Stimulated activated CD8-positive, alpha-beta memory T cell treated with anti-CD3 and anti-CD28 coated beads, Interleukin-12 subunit alpha, Interleukin-12 subunit beta, amount 100 ng/mL, for 24 hours (primary cell): Measurements from ENCODE around the gene IFNAR2.
"Not testable (repeated sequence)": the region's sequence is repeated elsewhere in the genome, so short reads cannot be mapped to it uniquely, and the experiment has no call there.

Experiments used
- DNase-seq: peaks from one replicate; pipeline ENCODE4 v3.0.0-alpha.2; 2020; ENCODE audit errors: extremely low read depth

Gene IFNAR2

DNA sequence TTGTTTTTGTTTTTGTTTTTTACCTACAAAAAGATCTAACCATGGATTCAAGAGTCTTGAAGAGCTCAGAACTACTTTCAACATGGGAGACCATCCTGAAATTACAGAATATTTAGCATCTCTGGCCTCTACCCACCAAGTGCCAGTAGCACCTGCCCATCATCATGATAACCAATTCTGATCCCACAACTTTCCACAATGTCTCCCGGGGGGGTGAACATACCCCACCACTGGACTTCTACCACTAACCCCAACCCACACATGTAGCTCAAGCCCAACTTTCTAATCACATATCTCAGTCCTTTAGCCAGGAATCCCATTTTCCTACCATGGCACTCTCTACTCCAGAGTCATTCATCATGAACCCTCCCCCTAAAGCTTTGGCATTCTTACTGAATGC lies 15.7 kb upstream of the IFNAR2 start:
- no peak for DNase-seq

DNA sequence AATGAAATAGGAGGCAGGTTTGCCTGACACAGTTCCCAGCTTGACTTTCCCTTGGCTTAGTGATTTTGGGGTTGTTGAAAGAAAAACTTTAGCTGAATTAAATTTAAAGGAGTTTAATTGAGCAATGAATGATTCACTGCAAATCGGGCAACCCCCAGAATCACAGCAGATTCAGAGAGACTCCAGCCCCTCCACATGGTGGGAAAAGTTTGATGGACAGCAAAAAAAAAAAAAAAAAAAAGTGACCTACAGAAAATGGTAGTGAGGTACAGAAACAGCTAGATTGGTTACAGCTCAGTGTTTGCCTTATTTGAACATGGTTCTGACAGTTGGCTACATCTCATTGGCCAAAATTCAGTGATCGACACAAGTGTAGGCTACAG lies 12.6 kb upstream of the IFNAR2 start:
- DNase-seq: no peak

DNA sequence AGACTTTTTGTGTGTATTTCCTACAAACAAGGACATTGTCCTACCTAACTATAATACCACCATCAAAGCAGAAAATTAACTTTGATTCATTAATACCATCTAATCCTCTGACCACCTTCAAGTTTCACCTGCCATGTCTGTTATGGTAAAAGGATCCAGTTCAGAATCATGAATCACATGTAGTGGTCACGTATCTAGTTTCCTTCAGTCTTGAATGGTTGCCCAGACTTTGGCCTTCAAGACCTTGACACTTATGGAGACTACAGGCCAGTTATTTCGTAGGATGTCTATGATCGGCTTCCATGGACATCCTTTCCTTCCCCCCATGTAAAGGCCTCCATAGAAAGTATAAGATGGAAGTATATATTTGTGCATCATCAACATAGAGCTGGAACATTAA lies 10.4 kb upstream of the IFNAR2 start:
- DNase-seq: no peak

DNA sequence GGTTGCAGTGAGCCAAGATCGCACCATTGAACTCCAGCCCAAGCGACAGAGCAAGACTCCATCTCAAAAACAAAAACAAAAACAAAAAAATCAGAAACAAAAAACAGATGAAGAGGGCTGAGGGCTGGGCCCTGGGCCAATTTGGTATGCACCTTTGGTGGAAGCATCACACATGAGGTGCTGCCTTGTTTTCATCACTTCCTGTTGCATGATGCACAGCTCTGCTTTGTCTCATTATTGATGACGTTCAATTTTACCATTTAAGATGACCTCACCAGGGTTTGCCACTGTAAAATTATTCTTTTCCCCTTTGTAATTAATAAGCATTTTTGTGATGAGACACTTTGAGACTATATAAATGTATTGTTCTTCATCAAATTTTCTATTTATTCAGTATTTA lies 9.8 kb upstream of the IFNAR2 start:
- DNase-seq: no peak

DNA sequence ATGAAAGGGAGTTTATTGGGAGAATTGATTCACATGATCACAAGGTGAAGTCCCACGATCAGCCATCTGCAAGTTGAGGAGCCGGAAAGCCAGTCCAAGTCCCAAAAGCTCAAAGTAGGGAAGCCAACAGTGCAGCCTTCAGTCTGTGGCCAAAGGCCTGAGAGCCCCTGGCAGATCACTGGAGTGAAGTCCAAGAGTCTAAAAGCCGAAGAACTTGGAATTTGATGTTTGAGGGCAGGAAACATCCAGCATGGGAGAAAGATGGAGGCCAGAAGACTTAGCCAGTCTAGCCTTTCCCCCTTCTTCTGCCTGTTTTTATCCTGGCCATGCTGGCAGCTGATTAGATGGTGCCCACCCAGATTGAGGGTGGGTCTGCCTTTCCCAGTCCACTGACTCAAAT lies 4.4 kb upstream of the IFNAR2 start:
- not testable (repeated sequence) for DNase-seq

DNA sequence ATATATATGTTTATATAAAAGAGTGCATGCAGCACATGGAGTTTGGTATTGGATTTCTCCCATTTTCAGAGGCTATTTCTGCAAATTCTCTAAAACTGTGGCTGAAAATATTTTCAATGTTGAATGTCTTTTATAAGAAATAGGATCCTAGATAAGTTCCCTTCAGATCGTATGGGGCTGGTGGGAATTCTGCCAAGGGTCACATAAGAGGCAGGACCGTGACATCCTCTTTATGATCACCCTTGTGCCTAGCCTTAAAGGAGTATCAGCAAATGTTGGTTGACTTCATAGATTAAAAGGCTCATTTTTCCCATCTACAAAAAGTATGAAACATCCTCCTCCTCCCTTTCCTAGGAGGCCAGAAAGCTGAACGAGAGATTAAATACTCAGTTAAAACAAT lies 1.3 kb upstream of the IFNAR2 start:
- no peak for DNase-seq

DNA sequence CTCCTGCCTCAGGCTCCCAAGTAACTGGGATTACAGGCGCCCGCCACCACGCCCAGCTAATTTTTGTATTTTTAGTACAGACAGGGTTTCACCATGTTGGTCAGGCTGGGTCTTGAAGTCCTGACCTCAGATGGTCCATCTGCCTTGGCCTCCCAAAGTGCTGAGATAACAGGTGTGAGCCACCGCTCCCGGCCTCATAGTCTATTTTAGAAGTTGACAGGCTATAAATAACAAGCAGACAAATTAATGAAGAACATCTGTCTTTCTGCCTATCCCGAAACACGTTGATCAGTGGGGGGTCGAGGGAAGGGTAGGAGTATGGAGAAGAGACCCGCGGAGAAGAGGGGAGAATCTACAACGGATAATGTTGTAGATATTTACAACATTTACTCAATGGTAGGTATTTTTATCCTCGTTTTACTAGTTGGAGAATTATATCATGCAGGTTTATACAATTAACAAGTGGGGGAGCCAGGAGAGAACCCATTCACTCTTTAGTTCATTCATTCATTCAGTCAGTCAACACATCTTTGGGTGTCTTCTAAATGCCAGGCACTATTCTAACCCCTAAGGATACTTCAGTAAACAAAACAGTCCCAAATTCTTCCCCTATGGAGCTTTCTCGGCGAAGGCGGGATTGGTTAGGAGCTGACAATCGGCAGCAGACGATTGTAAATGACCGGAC lies 497 bp upstream of the IFNAR2 start:
- no peak for DNase-seq

DNA sequence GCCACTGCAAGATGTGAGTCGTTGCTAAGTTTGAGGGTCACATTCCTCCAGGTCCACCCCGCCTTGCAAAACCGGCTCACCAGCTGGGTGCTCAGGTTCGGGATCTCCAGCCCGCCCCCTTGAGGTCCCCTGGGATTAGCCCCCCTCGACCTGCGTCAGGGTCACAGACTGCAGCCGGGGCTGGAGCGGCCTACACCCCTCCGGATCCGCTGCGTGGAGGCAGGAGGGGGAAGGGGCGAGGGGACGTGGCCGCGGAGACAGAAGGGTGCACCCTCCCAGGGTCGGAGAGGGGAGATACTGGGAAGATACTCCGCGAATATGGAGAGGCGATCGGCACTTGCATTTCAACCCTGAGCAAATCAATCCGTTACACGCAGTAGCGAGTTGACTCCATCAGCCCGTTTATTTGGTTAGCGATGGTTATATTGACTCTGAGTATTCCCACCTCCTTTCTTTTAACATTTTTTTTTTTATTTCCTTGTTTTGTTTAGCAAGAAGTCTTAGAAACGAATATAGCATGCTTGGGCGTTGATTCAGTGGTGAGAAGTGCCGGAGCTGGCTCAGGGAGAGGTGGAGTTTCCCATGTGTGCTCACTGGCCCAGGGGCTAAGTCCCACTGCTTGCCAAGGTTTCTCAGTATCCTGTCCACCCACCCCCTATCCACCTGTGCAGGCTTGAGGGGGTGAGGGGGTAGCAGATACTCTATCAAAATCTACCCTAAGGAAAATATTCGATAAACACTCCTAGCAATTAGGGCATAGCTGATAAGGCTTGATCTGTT lies 997 bp downstream of the IFNAR2 start:
- no peak for DNase-seq

DNA sequence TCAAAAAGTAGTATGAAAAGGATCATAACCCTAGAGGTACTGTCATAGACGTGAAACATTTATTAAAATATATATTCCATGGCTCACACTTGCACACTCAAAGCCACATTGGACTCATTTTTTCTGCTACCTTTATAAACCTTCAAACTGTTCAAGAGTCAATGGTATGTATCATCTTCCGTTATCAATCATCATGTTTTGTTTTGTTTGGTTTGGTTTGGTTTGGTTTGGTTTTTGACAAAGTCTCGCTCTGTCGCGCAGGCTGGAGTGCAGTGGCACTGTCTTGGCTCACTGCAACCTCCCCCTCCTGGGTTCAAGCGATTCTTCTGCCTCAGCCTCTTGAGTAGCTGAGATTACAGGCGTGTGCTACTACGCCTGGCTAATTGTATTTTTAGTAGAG lies 1.8 kb downstream of the IFNAR2 start:
- DNase-seq: no peak

DNA sequence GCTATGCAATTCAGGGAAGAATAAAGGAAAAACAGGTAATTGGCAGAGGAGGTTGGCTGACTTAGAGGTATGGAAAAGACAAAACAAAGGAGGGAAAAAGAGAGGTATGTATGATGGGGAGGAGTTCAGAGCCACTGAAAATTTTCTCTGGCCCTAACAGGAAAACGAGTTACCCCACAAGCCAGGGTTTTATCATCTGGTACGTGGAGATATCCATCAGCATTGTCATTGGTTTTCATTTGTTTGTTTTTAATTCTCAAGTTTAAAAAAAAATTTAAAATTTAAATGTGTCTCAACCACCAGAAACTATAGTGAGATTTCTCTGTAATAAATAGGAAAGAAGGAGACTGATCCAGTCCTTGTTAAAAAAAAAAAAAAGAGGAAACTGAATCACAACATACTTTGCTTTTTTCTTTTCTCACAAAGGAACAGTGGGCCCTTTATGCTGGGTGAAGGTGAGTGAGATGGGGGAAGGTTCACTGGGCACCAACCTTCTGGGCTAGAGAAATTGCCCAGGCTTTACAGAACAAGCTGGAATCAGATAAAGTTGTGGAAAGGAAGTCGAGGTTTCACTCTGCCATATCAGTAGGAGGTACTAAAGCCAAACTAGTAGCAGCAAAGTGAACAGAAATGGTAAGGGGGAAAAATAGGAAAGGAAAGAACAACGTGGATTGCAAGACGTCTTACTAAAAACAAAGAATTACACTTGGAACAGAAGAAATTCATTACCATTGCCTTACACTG lies 2.7 kb downstream of the IFNAR2 start:
- DNase-seq: no peak

DNA sequence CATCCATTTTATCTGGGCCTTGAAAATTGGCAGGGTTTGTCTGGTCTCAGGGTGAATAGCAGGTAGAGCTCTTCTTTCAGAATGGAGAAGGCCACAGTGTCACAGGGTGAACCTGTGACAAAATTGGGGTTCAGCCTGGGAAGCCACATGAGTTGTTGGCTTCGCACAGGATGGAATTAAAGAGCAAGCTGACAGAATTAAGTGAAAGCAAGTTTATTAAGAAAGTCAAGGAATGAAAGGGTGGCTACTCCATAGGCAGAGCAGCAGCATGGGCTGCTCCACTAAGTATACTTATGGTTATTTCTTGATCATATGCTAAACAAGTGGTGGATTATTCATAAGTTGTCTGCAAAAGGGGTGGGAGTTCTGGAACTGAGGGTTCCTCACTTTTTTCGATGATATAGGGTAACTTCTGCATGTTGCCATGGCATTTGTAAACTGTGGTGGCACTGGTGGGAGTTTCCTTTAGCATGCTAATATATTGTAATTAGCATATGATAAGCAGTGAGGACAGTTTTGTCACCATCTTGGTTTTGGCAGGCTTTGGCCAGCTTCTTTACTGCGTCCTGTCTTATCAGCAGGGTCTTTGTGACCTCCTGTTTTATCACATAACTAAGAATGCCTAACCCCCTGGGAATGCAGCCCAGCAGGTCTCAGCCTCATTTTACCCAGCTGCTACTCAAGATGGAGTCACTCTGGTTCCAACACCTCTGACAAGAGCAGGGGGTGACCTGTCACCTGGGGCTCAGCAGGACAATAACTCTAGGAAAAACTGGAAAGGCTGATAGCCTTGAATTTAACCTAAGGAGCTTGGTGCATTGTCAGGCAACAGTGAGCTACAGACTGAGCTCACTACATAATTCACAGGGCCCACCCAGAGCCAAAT lies 5.1 kb downstream of the IFNAR2 start:
- no peak for DNase-seq

DNA sequence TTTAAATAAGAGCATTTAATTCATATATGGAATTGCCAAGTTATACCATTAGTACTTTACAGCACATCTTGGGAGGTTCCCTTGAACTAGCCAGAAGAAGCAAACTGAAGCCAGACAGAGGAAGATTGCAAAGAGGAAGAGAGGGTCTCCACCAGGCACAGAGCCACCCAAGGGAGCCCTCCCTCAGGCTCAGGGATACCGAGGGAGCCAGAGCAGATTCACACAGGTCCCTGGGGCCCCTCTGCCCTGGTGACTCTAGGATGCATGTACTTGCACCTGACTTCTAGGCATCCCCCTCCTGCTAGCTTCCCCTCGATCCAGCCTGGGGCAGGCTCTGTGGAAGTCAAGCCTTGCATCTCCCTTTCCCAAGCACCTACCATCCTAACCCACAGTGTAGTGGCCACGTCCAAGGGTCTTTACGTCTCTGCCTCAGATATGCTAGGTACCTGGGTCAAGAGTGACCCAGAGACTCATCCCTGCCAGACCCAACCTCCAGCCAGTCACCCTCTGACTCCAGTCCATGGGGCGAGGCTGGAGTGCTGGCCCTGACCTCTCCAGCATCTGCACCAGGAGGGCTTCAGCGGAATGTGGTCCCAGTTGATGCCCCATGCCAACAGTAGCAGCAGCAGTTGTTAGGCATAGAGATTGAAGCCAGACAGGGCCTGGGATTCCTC lies 6.4 kb downstream of the IFNAR2 start:
- DNase-seq: no peak

DNA sequence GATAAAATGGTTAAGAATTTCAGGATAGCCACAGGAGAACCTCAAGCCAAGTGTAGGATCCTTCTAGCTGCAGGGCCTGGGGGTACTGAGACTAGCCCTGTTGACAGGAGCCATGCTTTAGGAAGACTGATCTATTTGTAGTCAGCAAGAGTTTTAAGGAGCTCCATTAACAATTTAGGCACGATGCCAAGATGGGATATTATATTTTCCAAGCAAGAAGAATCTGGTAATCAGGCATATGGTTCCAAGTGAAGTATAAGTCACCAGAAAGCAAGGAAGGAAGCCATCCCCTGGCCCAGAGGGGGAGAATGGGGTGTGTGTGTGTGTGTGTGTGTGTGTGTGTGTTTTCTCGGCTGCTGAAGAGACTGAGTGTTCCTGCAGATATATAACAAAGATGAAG lies 7.0 kb downstream of the IFNAR2 start:
- no peak for DNase-seq

DNA sequence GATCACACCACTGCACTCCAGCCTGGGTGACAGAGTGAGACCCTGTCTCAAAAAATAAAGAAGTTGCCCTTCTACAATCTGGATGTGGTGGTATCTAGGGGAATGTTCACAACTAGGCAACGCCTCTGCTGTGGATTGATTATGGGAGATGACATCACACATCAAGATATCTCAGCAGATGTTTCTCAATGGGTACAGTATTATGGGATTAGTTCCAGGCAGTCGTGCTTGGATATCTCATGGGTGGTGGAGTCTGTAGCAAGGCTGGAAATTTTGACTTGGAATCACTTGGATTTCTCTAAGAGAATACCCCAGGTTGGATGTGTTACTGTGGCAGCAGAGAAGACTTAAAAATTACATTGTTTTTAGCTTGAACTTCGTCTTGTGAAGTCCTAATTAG lies 7.7 kb downstream of the IFNAR2 start:
- DNase-seq: no peak

DNA sequence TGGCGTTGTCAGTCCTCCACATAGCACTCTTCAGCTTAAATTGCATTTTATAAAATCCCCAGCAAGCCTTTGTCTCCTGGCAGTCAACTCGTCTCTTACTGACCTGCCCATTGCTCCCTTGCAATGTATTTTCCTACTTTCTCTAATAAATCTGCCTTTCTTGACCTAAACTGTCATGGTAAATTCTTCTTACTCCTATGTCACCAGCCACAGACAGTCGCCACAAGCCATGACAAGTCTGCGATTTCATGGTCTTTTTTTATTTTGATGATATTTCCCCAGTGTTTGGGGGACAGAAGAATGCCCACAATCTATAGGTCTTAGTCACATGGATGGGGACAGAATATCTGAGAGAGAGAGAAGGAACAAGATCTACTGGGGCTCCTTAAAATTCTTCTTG lies 8.4 kb downstream of the IFNAR2 start:
- DNase-seq: no peak

DNA sequence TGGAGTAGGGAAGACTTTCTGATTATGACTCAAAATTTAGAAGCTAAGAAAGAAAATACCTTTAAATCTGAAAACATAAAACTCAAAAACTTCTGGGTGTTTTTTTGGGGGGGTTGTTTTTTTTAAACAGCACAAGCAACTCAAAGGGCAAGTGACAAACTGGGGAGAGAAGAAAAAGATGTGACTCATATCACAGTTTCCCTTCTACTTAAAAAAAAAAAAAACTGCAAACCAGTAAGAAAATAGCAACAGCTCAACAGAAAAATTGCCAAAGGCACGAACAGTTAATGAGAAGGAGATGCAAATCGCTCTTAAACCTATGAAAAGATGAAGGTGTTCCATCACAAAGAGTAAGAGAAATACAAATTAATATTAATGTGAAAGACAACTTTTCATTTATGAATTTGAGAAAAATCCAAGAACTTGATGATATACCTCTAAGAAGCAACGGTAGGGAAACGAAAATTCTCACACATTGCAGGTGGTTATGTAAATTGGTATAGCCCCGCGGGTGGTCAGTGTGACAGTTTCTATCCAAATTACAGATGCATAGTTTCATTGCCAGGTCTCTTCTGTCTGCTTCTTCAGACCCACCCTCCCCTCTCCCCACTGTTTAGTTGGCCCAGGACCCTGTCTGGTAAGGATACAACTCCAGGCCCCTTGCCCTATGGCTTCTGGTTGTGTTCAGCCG lies 9.0 kb downstream of the IFNAR2 start:
- no peak for DNase-seq

DNA sequence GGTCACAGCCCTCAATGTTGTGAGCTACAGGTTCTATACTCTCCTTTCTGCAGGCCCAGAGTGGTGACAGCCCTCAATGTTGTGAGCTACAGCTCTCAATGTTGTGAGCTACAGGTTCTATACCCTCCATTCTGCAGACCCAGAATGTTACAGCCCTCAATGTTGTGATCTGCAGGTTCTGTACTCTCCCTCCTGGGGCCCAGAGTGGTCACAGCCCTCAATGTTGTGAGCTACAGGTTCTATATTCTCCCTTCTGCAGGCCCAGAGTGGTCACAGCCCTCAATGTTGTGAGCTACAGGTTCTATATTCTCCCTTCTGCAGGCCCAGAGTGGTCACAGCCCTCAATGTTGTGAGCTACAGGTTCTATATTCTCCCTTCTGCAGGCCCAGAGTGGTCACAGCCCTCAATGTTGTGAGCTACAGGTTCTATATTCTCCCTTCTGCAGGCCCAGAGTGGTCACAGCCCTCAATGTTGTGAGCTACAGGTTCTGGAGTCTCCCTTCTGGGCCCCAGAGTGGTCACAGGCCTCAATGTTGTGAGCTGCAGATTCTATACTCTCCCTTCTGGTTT lies 9.9 kb downstream of the IFNAR2 start:
- DNase-seq: not testable (repeated sequence)

DNA sequence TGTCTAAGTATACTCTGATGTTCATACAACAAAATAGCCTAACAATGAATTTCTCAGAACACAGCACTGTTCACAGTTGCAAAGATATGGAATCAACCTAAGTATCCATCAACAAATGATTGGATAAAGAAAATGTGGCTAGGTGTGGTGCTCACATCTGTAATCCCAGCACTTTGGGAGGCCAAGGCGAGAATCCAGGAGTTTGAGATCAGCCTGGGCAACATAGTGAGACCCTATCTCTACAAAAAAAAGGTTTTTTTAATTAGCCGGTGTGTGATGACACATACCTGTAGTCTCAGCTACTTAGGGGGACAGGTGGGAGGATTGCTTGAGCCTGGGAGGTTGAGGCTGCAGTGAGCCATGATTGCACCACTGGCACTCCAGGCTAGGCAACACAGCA lies 10.7 kb downstream of the IFNAR2 start:
- DNase-seq: no peak

DNA sequence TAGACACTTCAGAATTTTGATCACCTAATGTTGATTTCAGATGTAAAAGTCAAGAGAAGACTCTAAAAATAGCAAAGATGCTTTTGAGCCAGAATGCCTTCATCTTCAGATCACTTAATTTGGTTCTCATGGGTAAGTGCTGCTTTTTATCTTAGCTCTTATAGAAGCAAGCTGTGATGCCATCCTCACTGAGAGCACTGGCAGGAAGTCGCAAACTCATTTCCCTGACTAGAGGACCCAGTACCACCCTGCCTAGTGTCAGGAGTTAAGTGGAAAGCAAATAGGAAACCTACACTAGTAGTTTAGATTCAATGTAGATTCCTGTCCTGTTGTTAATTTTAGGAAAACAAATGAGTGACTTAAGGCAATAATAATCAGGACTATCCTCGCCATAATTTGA lies 12.1 kb downstream of the IFNAR2 start:
- DNase-seq: no peak

DNA sequence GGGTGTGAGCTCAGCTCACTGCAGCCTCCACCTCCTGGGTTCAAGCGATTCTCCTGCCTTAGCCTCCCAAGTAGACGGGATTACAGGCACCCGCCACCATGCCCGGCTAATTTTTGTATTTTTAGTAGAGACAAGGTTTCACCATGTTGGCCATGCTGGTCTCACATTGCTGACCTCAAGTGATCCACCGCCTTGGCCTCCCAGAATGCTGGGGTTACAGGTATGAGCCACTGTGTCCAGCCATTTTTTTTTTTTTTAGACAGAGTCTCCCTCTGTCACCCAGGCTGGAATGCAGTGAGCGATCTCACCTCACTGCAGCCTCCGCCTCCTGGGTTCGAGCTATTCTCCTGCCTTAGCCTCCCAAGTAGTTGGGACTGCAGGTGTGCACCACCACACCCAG lies 13.1 kb downstream of the IFNAR2 start:
- DNase-seq: not testable (repeated sequence)
